ENCODE results near the gene GOLGA7B. TPM values are rescaled to one million over a fixed set of nuclear protein-coding genes. Genes with fewer than 3 reads are reported as not detected.
"Not testable (repeated sequence)": the region's sequence is repeated elsewhere in the genome, so short reads cannot be mapped to it uniquely, and the experiment has no call there.

The GOLGA7B gene
- total RNA-seq, 1 donor from 2014 or later, result 5.3 TPM

DNA sequence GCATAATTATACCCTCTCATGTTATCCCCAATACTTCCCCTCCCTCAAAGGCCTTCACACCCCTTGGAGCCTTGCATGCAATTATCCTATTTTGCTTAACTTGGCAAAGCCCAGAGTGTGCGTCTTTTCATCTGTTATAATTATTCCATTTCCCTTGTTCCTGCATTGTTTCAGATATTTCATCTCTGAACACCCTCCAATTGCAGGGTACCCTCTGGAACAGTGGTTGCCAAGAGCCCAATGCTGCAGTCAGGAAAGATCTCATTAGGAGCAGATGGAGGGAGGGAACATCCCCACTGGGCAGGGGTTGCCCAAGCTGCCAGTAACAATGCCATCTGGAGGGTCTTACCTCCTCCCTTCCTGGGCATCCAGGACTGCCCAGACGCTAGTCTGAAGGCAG lies 18.4 kb upstream of the GOLGA7B start:
- intact Hi-C loops (cut with micrococcal nuclease), result no loop called here

DNA sequence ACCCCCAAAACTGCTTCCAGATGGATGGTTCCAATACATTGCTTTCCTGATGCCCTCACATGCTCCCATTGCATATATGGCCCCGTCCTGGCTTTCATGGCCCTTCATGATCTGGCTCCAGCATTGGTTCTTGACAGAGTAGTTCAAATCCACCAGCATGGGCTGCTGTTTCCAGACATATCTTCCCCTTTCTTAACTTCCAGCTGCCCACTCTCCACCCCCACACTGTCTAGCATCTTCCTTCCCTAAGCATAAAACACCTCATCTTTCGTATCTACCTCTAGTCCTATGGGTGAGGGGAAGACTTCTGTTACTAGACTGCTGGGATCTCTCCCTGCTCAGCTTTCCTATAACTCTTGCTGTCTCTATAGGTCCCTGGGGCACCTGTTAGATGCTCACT lies 13.2 kb upstream of the GOLGA7B start:
- intact Hi-C loops (cut with micrococcal nuclease), result no loop called here

DNA sequence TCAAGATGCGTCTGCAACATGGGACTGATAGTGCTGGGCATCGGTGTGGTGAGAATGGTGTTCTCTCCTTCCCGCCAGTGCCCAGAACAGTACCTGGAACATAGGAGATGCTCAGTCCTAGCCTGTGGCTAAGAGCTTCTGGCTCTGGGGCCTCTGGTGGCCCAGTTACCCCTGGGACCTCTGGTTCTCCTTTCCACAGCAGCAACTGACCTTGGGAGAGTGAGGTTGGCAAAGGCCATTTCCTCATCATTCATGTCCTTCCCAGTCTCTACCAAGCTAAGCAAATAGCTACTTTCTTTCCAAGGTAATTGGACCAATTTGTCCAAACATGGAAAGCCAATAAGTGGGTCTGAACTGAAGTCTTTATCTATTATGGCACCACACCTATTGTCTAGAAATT lies 11.6 kb upstream of the GOLGA7B start:
- intact Hi-C loops (cut with micrococcal nuclease), result no loop called here

DNA sequence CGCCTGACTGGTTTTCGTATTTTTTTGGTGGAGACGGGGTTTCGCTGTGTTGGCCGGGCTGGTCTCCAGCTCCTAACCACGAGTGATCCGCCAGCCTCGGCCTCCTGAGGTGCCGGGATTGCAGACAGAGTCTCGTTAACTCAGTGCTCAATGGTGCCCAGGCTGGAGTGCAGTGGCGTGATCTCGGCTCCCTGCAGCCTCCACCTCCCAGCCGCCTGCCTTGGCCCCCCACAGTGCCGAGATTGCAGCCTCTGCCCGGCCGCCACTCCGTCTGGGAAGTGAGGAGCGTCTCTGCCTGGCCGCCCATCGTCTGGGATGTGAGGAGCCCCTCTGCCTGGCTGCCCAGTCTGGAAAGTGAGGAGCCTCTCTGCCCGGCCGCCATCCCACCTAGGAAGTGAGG lies 8.5 kb upstream of the GOLGA7B start:
- intact Hi-C loops (cut with micrococcal nuclease), result not testable (repeated sequence)

- intact Hi-C loops (cut with micrococcal nuclease), result not testable (repeated sequence)
Measured at GRCh38 chr10:97842114-97842513, 7.5 kb upstream of the GOLGA7B start.

GRCh38 chr10:97842656-97843280 lies 6.9 kb upstream of the GOLGA7B start:
- intact Hi-C loops (cut with micrococcal nuclease), result no loop called here

DNA sequence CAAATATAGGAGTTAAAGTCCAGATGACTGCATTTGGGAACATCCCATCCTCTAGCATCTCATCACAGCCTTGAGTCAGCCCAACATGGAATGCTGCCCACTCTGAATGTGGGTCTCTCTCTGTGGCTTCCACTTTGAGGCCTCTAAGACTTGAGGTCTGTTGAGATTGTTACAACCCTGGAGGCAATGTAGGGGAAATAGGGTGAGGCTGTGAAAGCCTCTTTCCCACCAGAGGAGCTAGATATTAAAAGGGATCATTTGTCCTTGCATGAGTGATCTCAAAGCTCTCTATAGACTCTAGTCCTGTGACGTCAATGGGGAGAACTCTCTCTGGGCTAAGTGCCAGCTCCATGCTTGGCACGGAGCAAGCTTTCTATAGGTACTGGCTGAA lies 6.4 kb upstream of the GOLGA7B start:
- intact Hi-C loops (cut with micrococcal nuclease), result no loop called here

GRCh38 chr10:97843972-97844371 lies 5.7 kb upstream of the GOLGA7B start:
- intact Hi-C loops (cut with micrococcal nuclease), result not testable (repeated sequence)

DNA sequence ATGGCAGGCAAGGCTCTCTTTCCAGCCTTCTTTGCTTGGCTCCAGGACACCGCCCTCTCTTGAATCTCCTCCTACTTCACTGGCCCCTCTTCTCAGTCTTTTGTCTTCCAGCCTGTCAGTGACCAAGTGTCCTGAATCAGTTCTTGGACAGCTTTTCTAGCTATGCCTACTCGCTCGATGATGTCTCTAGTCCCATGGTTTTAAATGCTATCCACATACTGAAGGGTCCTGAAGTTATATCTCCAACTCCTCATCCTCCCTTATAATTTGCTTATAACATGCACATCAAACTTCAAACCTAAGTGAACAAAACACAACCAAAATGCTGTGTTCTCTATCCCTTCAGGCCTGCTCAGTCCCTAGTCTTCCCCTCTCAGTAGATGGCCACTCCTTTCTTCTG lies 5.0 kb upstream of the GOLGA7B start:
- intact Hi-C loops (cut with micrococcal nuclease), result no loop called here

DNA sequence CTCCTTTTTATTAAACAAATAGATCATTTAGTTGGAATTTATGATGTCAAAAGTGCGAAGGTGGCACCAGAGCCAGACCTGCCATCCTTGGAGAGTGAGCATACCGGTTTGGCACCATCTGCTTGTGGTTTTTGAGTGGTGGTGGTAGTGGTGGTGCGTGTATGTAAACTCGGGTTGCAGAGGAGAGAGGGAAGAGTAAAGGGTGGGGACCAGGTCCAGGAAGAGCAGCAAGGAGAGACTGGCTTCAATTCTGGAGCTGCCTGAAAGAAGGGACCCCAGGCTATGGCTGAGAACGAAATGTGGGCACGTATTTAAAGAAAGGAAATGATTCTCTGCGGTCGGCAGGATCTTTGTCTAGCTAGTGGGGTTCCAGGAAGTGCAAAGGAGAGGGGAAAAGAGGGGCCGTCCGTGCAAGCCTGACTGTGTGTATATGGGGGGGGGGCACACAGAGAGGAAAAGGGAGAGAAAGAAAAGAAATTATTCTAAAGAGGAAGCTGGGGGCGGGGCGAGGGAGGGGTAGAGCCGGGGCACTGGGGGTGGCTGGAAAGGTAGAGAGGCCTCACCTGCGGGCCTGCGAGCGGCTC lies 448 bp upstream of the GOLGA7B start:
- intact Hi-C loops (cut with micrococcal nuclease), result loop anchor here (1.0 kb wide), 2 partner anchors 20 to 351 kb away; partner anchors contain the start of genes MMS19 and UBTD1

GRCh38 chr10:97850446-97850845 lies 803 bp downstream of the GOLGA7B start:
- intact Hi-C loops (cut with micrococcal nuclease), result loop anchor here (1.0 kb wide), 1 partner anchor 54 kb away; no protein-coding TSS in a partner anchor

- intact Hi-C loops (cut with micrococcal nuclease), result no loop called here
Measured at GRCh38 chr10:97851341-97852001, 1.8 kb downstream of the GOLGA7B start.

GRCh38 chr10:97852277-97852676 lies 2.6 kb downstream of the GOLGA7B start:
- intact Hi-C loops (cut with micrococcal nuclease), result no loop called here

- intact Hi-C loops (cut with micrococcal nuclease), result no loop called here
Measured at GRCh38 chr10:97852840-97853405, 3.3 kb downstream of the GOLGA7B start.

GRCh38 chr10:97854743-97855142 lies 5.1 kb downstream of the GOLGA7B start:
- intact Hi-C loops (cut with micrococcal nuclease), result no loop called here

- intact Hi-C loops (cut with micrococcal nuclease), result no loop called here
Measured at GRCh38 chr10:97858001-97858439, 8.4 kb downstream of the GOLGA7B start.

DNA sequence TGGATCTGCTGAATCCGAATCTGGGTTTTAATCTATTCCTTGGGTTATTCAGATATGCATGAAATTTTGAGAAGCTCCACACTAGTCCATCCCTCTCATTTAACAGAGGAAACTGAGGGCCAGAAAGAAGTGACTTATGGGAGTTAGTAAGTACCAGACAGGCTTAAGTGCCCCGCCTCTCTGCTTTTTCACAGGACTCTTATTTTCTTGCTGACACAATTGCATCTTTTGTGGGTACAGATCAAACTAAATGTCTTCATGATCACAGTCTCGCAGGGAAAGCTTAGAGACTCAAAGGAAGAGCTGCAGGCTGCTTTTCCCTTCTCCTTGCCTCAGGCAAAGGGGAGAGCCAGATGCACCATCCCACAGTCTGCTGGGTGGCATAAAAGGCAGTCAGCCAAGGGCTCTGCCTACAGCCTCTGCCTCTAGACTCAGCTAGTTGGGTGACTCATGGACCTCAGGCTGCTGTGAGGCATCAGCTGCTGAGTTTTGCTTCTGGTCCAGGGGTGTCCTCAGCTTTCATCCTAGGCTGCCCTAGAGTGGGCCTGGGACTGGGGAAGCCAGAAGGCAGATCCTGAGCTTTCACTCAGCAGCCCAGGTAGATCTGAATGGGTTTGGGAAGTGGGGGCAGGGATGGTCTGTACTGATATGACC lies 11.6 kb downstream of the GOLGA7B start:
- intact Hi-C loops (cut with micrococcal nuclease), result no loop called here

DNA sequence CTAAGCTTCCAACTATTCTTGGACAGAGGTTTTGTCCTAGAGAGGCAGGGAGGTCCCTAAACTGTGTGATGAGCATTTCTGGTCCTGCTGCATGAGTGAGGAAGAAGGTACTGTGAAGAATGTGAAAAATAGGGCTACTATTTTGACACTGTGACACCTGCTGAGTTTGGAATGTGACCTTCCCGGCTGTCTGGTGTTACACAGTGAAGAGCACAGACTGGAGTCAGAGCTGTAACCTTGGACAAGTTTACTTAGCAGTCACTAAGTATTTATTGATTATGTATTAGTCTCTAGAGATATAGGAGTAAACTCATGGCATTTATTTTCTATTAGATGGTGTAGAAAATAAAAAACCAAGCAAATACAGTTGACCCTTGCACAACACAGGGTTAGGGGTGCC lies 12.3 kb downstream of the GOLGA7B start:
- intact Hi-C loops (cut with micrococcal nuclease), result no loop called here

DNA sequence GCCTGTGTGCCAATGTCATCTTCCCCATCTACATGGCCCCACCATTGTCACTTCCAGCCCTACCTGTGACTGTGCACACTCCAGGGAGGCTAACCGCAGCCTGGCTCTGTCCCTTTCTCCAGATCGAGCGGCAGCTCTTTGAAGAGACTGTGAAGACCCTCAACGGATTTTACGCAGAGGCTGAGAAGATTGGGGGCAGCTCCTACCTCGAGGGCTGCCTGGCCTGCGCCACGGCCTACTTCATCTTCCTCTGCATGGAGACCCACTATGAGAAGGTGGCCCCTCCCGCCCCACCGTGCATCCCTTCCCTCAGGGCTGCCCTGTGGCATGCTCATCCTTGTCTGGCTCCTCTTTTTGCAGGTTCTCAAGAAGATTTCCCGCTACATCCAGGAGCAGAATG lies 14.2 kb downstream of the GOLGA7B start:
- intact Hi-C loops (cut with micrococcal nuclease), result no loop called here

DNA sequence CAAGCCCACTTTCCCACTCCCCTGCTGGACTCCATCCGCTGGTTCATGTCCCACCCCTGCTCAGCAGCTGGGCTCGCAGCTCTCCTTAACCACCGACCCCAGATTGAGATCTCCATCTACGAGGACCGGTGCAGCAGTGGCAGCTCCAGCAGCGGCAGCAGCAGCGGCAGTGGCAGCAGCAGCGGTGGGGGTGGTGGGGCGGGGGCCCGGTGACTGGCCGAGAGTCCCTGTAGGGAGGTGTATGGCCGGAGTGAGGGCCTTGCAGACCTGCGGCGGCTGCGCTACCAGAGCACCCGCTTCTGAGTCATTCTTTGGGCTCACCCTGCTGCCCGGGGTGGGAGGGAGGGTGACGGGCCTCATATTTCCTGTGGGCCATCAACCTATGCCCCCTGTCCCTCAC lies 15.8 kb downstream of the GOLGA7B start:
- intact Hi-C loops (cut with micrococcal nuclease), result no loop called here

GRCh38 chr10:97866524-97867219 lies 17.0 kb downstream of the GOLGA7B start:
- intact Hi-C loops (cut with micrococcal nuclease), result no loop called here
